Sigmoid colon (tissue), 4 donors: ENCODE measurements around the gene CYP39A1.

ENCODE experiments used
- CTCF ChIP-seq, 4 experiments: fragments of 450-650 bp in 3 of 4; fragments of 200-600 bp in 1 of 4; IDR thresholded peaks; one replicate each; pipeline ENCODE4 v1.5.1; 2016 to 2019; ENCODE audit warnings: antibody characterized with exemption in 4 of 4, mild to moderate bottlenecking in 3 of 4, moderate library complexity in 2 of 4
- EP300 ChIP-seq, 4 donors: sonication (generic); formaldehyde crosslinking; IDR thresholded peaks; one replicate each; pipeline ENCODE4 v1.6.1; 2017; ENCODE audit warnings: antibody characterized with exemption in 4 of 4
- POLR2A ChIP-seq, 2 donors: fragments of 450-650 bp; IDR thresholded peaks; one replicate each; pipeline ENCODE4 v1.6.1; 2016; ENCODE audit warnings: antibody characterized with exemption in 2 of 2, mild to moderate bottlenecking in 2 of 2, moderate library complexity in 2 of 2
- POLR2AphosphoS5 ChIP-seq, 4 donors: sonication (generic); formaldehyde crosslinking; IDR thresholded peaks; one replicate each; pipeline ENCODE4 v1.6.1; 2017; ENCODE audit warnings: antibody characterized with exemption in 4 of 4

DNA sequence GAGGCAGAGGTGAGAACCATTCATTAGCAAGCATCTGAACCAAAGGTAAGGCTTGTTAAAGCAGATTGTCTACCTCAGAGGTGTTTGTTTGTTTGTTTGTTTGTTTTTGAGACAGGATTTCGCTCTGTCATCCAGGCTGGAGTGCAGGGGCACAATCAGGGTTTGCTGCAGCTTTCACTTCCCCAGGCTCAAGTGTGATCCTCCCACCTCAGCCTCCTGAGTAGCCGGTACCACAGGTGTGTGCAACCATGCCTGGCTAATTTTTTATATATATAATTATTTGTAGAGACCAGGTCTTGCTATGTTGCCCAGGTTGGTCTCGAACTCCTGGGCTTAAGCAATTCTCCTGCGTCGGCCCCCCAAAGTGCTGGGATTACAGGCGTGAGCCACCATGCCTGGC, 17.2 kb downstream of the CYP39A1 start:
- TF ChIP-seq CTCF (IDR thresholded peaks at IDR 0.05) (no peak), POLR2A (IDR thresholded peaks at IDR 0.05) (no peak), EP300 (IDR thresholded peaks at IDR 0.05) (no peak), POLR2AphosphoS5 (IDR thresholded peaks at IDR 0.05) (no peak)
